HG02588 (cell line): ENCODE data around the gene HOXB4.

Source experiments
- ATAC-seq: cut with Tn5 transposase; IDR thresholded peaks from one replicate; pipeline ENCODE4 v1.9.1; 2021; ENCODE audit warnings: mild to moderate bottlenecking, moderate library complexity; ENCODE audit not compliant: unreplicated experiment

The HOXB4 gene

GRCh38 chr17:48615047-48615962 lies 37.2 kb upstream of the HOXB4 start, which contains the start of gene HOXB8:
Gene HOXB8 (minus strand): TSS chr17:48615292. CDS start chr17:48614704, 588 bp downstream.
- no peak for ATAC-seq

GRCh38 chr17:48613862-48614694 lies 35.9 kb upstream of the HOXB4 start:
- ATAC-seq, result no peak

- ATAC-seq, result no peak
Measured at GRCh38 chr17:48612854-48613691, 34.9 kb upstream of the HOXB4 start.

GRCh38 chr17:48612456-48612853 lies 34.3 kb upstream of the HOXB4 start:
- no peak for ATAC-seq

- no peak for ATAC-seq
Measured at GRCh38 chr17:48611681-48612455, 33.7 kb upstream of the HOXB4 start.

GRCh38 chr17:48611213-48611612 lies 33.1 kb upstream of the HOXB4 start:
- ATAC-seq, result no peak

GRCh38 chr17:48610282-48611211 lies 32.4 kb upstream of the HOXB4 start, which contains the start of gene HOXB7:
Gene HOXB7 (minus strand): TSS chr17:48611017. CDS start chr17:48610918, 99 bp downstream.
- ATAC-seq, result no peak

- ATAC-seq, result no peak
Measured at GRCh38 chr17:48609759-48610281, 31.7 kb upstream of the HOXB4 start.

GRCh38 chr17:48609033-48609432 lies 30.9 kb upstream of the HOXB4 start:
- no peak for ATAC-seq

GRCh38 chr17:48608494-48608834 lies 30.3 kb upstream of the HOXB4 start:
- no peak for ATAC-seq

GRCh38 chr17:48606892-48607614 lies 28.9 kb upstream of the HOXB4 start:
- ATAC-seq, result no peak

- ATAC-seq, result no peak
Measured at GRCh38 chr17:48605991-48606891, 28.1 kb upstream of the HOXB4 start.

- no peak for ATAC-seq
Measured at GRCh38 chr17:48605409-48605919, 27.3 kb upstream of the HOXB4 start.

GRCh38 chr17:48604770-48605329 lies 26.7 kb upstream of the HOXB4 start, which contains the start of gene HOXB6:
Gene HOXB6 (minus strand): TSS chr17:48604986. CDS start chr17:48598150, 6,836 bp downstream.
- no peak for ATAC-seq

- ATAC-seq, result no peak
Measured at GRCh38 chr17:48603959-48604769, 26.0 kb upstream of the HOXB4 start.
